Peyer's patch (tissue), 4 donors: Measurements from ENCODE around the gene ARHGAP30.

Experiments
- CTCF ChIP-seq, 6 experiments: fragments of 450-650 bp in 4 of 6; fragments of 200-600 bp in 2 of 6; sonication (generic) in 1 of 6; IDR thresholded peaks; one replicate each; pipeline ENCODE4 v1.5.1; 2017 to 2019; ENCODE audit warnings: antibody characterized with exemption in 6 of 6, mild to moderate bottlenecking in 3 of 6, moderate library complexity in 1 of 6
- POLR2A ChIP-seq, 2 donors: fragments of 450-650 bp; IDR thresholded peaks; one replicate each; pipeline ENCODE4 v1.5.1; 2017; ENCODE audit warnings: antibody characterized with exemption in 2 of 2, mild to moderate bottlenecking in 2 of 2, moderate library complexity in 2 of 2

- no peak for TF ChIP-seq CTCF (IDR thresholded peaks at IDR 0.05)
- TF ChIP-seq POLR2A (IDR thresholded peaks at IDR 0.05) = no peak
These were observed 20.2 kb upstream of the ARHGAP30 start for GRCh38 chr1:161089938-161090337.
